AG04450 (cell line): ENCODE measurements around the gene PRDM8. TPM values are rescaled to one million over a fixed set of nuclear protein-coding genes. Genes with fewer than 3 reads are reported as not detected.

Experiments used
- CTCF ChIA-PET: fragments of 300-600, 350-600 bp; formaldehyde crosslinking; extraction: SDS; loops from one replicate; lab custom pipeline; 2022; ENCODE audit warnings: antibody characterized with exemption, inconsistent platforms; lab: Charles Lee
- POLR2A ChIA-PET: fragments of 350-600 bp; formaldehyde crosslinking; extraction: SDS; loops from one replicate; lab custom pipeline; 2021; ENCODE audit warnings: antibody characterized with exemption, inconsistent platforms; lab: Yijun Ruan, JAX
- DNase-seq: peaks from one replicate; pipeline ENCODE4 v3.0.0-alpha.2; 2011; ENCODE audit warnings: low read depth, low spot score
- H3K27ac ChIP-seq: one replicate; pipeline ENCODE4 v1.5.1; 2012; ENCODE audit warnings: low read depth, low read length, control low read depth
- H3K27me3 ChIP-seq: one replicate; pipeline ENCODE4 v1.6.0; 2012; ENCODE audit warnings: low read length; ENCODE audit not compliant: control insufficient read depth, insufficient read depth
- H3K4me3 ChIP-seq: 2 replicates; pipeline ENCODE4 v1.5.1; 2011; ENCODE audit warnings: mild to moderate bottlenecking, low read depth, low read length, control low read depth
- H3K9me3 ChIP-seq: 2 replicates; pipeline ENCODE4 v1.5.1; 2012; ENCODE audit warnings: low read length; ENCODE audit not compliant: control insufficient read depth, insufficient read depth
- polyA plus RNA-seq: library from polyadenylated mRNA; depleted of rRNA; stranded (reverse); fragments of >200 nt; gene quantifications from 2 replicates; pipeline ENCODE4 v1.2.3, GENCODE V29; 2011
- TF ChIP-seq, protein P1 (sequence below): IDR thresholded peaks from 2 replicates; pipeline ENCODE4 v1.5.1; 2011; ENCODE audit warnings: low read depth, low read length, control low read depth, inconsistent platforms

PRDM8 gene
- polyA plus RNA-seq, 1 experiment, result 12.8 TPM

DNA sequence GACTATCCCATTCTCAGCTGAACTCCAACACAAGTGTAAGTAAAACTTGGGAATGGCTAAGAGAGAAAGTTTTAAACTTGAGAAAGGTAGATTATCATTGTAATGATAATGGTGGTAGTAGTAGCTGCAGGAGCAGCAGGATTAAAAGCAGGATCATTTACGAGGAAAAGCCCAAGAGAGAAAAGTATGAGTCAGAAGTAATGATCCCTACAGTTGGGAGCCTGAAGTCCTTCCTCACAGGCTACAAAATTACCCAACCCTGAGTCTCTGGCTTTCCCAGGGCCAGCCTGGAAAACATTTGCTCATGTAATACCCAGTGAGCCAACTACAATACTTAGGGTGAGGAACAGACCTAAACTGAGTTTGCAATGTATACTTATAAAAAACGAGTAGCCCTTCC lies 4.4 kb upstream of the PRDM8 start:
- H3K27ac ChIP-seq, result no peak overlapping the region
- H3K4me3 ChIP-seq, result no peak overlapping the region
- ChIA-PET POLR2A (no interaction called here), CTCF (interaction anchor here (1.1 to 1.5 kb wide), 3 partner anchors 9 to 27 kb away, joined by 3 to 5 read pairs (median 3); no protein-coding TSS in a partner anchor)
- peaks cover 5% of the 10 kb centered on the region; the same call in 1 of the 2 replicates for H3K9me3 ChIP-seq
- DNase-seq, result peak; percentile 70
- TF ChIP-seq, protein P1, sequence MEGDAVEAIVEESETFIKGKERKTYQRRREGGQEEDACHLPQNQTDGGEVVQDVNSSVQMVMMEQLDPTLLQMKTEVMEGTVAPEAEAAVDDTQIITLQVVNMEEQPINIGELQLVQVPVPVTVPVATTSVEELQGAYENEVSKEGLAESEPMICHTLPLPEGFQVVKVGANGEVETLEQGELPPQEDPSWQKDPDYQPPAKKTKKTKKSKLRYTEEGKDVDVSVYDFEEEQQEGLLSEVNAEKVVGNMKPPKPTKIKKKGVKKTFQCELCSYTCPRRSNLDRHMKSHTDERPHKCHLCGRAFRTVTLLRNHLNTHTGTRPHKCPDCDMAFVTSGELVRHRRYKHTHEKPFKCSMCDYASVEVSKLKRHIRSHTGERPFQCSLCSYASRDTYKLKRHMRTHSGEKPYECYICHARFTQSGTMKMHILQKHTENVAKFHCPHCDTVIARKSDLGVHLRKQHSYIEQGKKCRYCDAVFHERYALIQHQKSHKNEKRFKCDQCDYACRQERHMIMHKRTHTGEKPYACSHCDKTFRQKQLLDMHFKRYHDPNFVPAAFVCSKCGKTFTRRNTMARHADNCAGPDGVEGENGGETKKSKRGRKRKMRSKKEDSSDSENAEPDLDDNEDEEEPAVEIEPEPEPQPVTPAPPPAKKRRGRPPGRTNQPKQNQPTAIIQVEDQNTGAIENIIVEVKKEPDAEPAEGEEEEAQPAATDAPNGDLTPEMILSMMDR, result no peak
- no peaks in the 10 kb centered on the region for H3K27me3 ChIP-seq

DNA sequence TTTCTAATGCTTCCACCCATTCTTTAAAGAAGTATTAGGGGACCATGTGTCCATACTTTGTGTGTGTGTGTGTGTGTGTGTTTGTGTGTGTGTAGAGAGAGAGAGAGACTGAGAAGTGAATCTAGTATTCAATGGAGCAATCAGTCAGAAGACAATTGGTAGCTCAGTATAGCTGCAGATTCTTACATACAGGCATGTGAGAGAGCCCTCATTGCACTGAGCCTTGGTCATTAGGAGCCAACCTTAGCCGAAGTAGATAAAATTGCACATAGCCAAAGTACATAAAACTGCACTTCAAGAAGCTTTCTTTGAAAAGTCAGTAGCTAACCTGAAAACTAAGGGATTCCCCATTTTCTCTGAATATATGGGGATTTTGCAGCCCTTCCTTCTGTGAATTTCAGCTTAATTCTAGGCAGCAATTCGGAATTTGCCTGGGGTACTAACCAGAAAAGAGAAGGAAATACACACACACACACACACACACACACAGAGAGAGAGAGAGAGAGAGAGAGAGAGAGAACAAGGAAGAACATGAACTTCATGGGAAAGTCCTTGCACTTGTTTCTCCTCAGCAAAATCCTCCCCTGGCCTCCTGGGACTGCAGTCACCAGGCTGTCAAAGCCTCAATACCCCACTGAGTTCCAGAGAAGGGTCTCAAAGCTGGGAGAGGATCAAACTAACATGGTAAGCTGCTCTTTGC lies 1.7 kb upstream of the PRDM8 start:
- H3K27ac ChIP-seq, result no peak overlapping the region
- ChIA-PET CTCF (interaction anchor here (1.4 to 3.8 kb wide), 3 partner anchors 12 to 26 kb away, joined by 4 to 21 read pairs (median 6); no protein-coding TSS in a partner anchor), POLR2A (interaction anchor here (1.2 to 2.2 kb wide), 3 partner anchors 35 to 92 kb away, joined by 3 to 16 read pairs (median 4); partner anchors contain the start of gene FGF5)
- peak overlapping the region; percentile 69 for H3K4me3 ChIP-seq
- H3K27me3 ChIP-seq, result no peaks in the 10 kb centered on the region
- DNase-seq, result no peak
- H3K9me3 ChIP-seq, result no peaks in the 10 kb centered on the region; the same call in 1 of the 2 replicates
- TF ChIP-seq, protein P1, result no peak

DNA sequence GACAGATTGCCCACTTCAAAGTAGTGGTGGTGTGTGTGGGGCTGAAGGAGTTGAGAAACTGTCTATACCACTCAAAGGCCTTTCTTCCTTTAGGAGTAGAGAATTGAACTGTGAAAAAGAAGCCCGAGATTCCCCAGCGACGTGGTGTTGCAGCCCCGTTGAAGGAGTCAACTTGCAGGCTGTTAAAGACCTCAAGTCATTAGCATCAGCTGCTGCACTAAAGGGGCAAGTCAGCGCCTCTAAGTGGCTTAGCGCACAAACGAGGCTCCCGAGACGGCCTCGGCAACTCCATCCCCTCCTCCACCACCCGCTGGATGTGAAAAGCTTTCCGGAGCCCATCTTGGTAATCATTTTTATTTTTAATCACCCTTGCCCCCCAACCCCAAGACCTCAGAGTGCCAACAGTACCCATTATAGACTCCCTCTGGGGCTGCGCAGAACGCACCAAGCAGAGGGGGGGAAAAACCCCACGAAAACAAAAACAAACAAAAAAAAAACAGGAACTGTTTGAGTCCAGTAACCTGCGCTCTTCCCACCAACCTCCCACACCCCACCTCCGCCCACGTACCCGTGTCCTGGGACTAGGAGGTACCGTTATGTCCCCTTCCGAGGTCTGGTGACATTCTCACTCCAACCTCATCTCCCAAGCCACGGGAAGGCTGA lies 913 bp upstream of the PRDM8 start:
- POLR2A ChIA-PET, result interaction anchor here (0.7 to 2.2 kb wide), 6 partner anchors 10 to 123 kb away, joined by 3 to 16 read pairs (median 4); partner anchors contain the start of genes ANTXR2 and FGF5
- Histone ChIP-seq H3K27ac (peak overlapping the region; percentile 55), H3K4me3 (peak overlapping the region; percentile 69), H3K9me3 (no peaks in the 10 kb centered on the region; the same call in 1 of the 2 replicates), H3K27me3 (no peaks in the 10 kb centered on the region)
- CTCF ChIA-PET, result interaction anchor here (1.4 to 3.8 kb wide), 3 partner anchors 12 to 25 kb away, joined by 4 to 21 read pairs (median 6); no protein-coding TSS in a partner anchor
- TF ChIP-seq, protein P1, result no peak
- no peak for DNase-seq

DNA sequence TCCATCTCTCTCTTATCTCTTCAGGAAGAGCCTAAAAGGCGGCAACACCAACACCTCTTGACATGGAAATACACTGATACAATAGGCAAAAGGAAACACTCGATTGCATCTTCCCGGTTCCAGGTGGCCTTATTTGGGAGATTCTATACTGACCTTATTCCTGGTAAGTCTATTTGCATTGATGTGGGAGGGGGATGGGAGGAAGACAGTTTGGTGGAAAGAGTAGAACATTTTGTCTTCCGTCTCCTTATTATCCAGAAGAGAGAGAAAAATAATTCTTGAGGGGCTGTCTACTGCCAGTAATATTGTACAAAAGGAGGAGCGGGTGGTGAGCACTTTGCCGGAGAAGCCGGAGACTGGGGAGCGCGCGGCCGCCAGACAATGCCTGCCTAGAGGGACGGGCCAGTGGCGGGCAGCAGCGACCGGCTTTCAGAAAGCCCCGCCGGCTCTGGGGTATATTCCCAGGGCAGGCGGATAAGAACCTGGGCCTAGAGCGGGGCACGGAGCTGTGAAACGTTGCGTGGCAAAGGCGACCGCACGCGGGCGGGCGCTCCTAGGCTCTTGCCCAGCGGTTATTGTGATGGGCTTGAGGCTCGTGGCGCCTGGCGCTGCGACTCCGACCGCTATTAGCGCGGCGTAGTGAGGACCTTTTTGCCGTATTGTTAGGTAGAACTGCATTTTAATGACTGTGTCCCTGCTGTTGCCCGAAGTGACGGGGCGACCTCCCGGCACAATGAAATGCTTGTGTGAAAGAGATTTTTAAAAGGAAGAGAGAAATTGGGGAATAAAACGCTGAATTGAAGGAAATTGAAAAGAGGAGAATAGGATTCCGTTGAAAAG lies 518 bp downstream of the PRDM8 start:
- H3K9me3 ChIP-seq, result no peaks in the 10 kb centered on the region; the same call in 1 of the 2 replicates
- POLR2A ChIA-PET, result interaction anchor here (1.4 to 2.2 kb wide), 2 partner anchors 68 to 125 kb away, joined by 5 to 16 read pairs; partner anchors contain the start of genes ANTXR2 and FGF5
- CTCF ChIA-PET, result interaction anchor here (6.1 kb wide), 1 partner anchor 12 kb away, joined by 82 read pairs; no protein-coding TSS in a partner anchor
- no peak for DNase-seq
- peak overlapping the region; percentile 69 for H3K4me3 ChIP-seq
- no peaks in the 10 kb centered on the region for H3K27me3 ChIP-seq
- TF ChIP-seq, protein P1, result no peak
- peak overlapping the region; percentile 61 for H3K27ac ChIP-seq
